ENCODE data around the gene KRT222. TPM values are rescaled to one million over a fixed set of nuclear protein-coding genes. Genes with fewer than 3 reads are reported as not detected.

KRT222 gene
- polyA plus RNA-seq, 4 donors: 1.2 to 5.1 (median 2.9) TPM

DNA sequence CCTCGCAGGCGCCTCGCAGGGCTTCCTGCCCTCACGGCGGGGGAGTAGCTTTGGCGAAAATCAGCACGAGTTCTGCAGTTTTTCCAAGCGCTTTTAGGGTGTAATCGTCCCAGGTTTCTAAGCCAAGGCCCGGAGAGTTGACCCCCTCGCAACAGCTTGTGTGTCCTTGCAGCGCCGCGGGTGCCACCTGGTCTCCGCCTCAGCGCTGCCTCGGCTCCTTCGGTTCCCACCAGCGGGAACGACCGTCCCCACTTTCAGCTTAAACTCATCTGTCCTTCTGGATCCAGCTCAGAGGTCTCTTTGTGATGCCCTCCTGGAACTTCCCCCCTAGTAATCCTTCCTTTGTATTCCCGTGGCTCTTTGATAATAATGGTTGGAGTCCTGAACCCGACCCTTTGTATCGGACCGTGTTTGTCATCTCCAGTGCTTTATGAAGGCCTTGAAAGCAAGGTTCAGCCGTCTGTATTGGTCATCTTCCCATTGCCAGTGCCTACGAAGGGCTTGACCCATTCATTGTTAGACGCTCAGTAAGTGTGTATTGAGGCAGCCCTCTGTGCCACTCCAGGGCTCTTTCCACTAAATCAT lies 16.5 kb downstream of the KRT222 start:
- H3K27ac ChIP-seq (ENCODE audit: low read depth in 1 of 3, low read length in 2 of 3): peak overlapping the region; percentile 91 to 97 (median 96)
- H3K27me3 ChIP-seq (ENCODE audit: control insufficient read depth in 3 of 3, insufficient read depth in 3 of 3, low read length in 3 of 3): no peaks in the 10 kb centered on the region
- FAIRE-seq (no peak), DNase-seq (peak in 1 of 2 donors; percentile 67)
- no peaks in the 10 kb centered on the region for H3K9me3 ChIP-seq (ENCODE audit: control insufficient read depth in 2 of 2, insufficient read depth in 1 of 2, low read depth in 1 of 2, low read length in 1 of 2)
- WGBS, 3 donors: 2 to 4% (median 3%) methylated on average over 28 of the region's 28 CpGs
- H3K4me3 ChIP-seq (ENCODE audit: low read depth in 1 of 3, low read length in 3 of 3): peak overlapping the region; percentile 74 to 91 (median 85)
- H3K4me1 ChIP-seq (ENCODE audit: control insufficient read depth in 3 of 3, insufficient read depth in 2 of 3, low read depth in 1 of 3, low read length in 2 of 3): peaks cover 1 to 18% (median 9%) of the 10 kb centered on the region in 3 donors
- no peaks in the 10 kb centered on the region for H3K36me3 ChIP-seq (ENCODE audit: control insufficient read depth in 3 of 3, insufficient read depth in 2 of 3, low read depth in 1 of 3, low read length in 3 of 3)

DNA sequence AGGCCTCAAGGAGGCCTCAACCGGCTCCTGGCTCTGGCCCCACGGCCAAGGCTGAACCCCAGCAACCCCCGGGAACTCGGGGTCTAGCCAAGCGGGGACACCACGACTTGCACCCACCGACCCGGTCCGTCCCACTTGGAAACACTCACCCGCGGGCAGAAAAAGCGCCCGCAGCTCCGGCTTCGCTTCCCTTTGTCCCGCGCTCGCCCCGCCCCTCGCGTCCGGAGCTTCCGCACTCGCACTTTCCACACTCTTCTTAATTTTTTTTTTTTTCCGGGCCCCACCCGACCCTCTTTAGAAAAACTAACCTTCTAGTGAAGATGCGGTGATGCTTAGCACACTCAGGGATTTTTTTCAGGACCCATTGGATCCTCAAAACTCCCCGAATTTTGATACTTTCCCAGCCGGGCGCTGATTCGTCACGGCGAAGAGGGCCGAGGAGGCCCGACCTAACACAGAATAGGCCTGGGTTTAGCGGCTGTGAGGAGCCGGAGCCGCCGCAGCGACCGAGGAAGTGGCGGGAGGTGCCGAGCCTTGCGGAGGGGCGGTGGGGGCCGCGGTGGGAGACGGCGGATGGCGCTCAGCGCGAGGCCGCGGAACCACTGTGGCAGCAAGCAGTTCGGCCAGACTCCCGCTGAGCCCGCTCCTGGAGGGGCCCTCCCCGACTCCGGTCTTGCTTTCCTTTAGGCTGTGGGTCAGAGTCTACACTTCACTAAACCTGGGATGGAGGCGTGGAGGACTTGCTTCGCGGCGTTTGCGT lies 17.2 kb downstream of the KRT222 start, which contains the start of gene SMARCE1:
Gene SMARCE1, minus strand, starts transcription at position 195 of the 760 bp plus-strand sequence. CDS start 2,016 bp downstream, outside the sequence.
- no peaks in the 10 kb centered on the region for H3K9me3 ChIP-seq (ENCODE audit: control insufficient read depth in 2 of 2, insufficient read depth in 1 of 2, low read depth in 1 of 2, low read length in 1 of 2)
- WGBS, 3 donors: 0 to 1% (median 0%) methylated on average over 58 to 64 of the region's 64 CpGs
- DNase-seq: peak; percentile 88 to 95
- no peaks in the 10 kb centered on the region for H3K27me3 ChIP-seq (ENCODE audit: control insufficient read depth in 3 of 3, insufficient read depth in 3 of 3, low read length in 3 of 3)
- H3K27ac ChIP-seq (ENCODE audit: low read depth in 1 of 3, low read length in 2 of 3): peak within 1 kb of the TSS; percentile 91 to 97 (median 96)
- H3K36me3 ChIP-seq (ENCODE audit: control insufficient read depth in 3 of 3, insufficient read depth in 2 of 3, low read depth in 1 of 3, low read length in 3 of 3): no peaks in the 10 kb centered on the region
- no peak for FAIRE-seq
- peak within 1 kb of the TSS; percentile 74 to 91 (median 85) for H3K4me3 ChIP-seq (ENCODE audit: low read depth in 1 of 3, low read length in 3 of 3)
- peaks cover 1 to 18% (median 9%) of the 10 kb centered on the region in 3 donors for H3K4me1 ChIP-seq (ENCODE audit: control insufficient read depth in 3 of 3, insufficient read depth in 2 of 3, low read depth in 1 of 3, low read length in 2 of 3)

DNA sequence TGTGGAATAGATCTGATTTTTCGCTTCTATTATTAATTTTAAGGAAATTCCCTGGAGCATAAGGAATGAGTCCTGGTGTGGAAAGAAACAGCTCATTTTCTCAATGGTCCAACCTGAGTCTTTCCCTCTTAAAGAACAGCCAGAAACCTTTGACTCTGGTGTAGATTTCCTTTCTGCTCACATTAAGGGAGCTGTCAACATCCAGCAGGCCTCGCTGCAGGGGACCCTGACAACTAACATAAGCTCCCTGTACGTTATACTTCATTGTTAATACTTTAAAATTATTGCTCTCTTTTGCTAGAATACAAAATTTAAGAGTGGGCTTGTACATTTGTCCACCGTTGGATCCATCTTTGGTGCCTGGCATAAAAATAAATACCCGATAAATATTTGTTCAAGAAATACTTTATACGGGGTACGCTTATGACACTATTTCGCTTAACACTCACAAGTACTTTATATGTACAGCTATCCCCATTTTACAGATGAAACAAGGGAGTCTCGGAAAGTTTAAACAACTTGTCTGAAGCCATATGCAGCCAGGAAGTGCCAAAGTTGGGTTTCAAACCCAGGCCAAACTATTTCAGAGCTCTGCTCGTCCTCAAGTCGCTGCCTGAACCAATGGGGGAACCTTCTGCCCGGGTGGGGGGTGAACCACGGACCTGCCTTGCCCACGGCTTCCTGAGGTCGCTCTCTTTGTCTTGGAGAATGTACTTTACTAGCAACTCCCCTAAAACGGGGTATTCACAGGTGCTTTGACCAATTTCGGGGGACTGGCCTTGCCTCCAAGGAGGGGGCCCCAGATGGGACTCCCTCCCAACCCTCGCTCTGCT lies 18.0 kb downstream of the KRT222 start:
- DNase-seq (peak in 1 of 2 donors; percentile 19), FAIRE-seq (no peak)
- Histone ChIP-seq H3K36me3 (ENCODE audit: control insufficient read depth in 3 of 3, insufficient read depth in 2 of 3, low read depth in 1 of 3, low read length in 3 of 3) (peaks cover 2 to 3% (median 3%) of the 10 kb centered on the region in 3 donors), H3K4me1 (ENCODE audit: control insufficient read depth in 3 of 3, insufficient read depth in 2 of 3, low read depth in 1 of 3, low read length in 2 of 3) (peaks cover 1 to 18% (median 9%) of the 10 kb centered on the region in 3 donors), H3K9me3 (ENCODE audit: control insufficient read depth in 2 of 2, insufficient read depth in 1 of 2, low read depth in 1 of 2, low read length in 1 of 2) (no peaks in the 10 kb centered on the region), H3K27me3 (ENCODE audit: control insufficient read depth in 3 of 3, insufficient read depth in 3 of 3, low read length in 3 of 3) (no peaks in the 10 kb centered on the region), H3K4me3 (ENCODE audit: low read depth in 1 of 3, low read length in 3 of 3) (peak overlapping the region; percentile 74 to 91 (median 85)), H3K27ac (ENCODE audit: low read depth in 1 of 3, low read length in 2 of 3) (peak overlapping the region; percentile 91 to 97 (median 96))
- 6 to 8% (median 6%) methylated on average over 18 of the region's 18 CpGs for WGBS, 3 donors

DNA sequence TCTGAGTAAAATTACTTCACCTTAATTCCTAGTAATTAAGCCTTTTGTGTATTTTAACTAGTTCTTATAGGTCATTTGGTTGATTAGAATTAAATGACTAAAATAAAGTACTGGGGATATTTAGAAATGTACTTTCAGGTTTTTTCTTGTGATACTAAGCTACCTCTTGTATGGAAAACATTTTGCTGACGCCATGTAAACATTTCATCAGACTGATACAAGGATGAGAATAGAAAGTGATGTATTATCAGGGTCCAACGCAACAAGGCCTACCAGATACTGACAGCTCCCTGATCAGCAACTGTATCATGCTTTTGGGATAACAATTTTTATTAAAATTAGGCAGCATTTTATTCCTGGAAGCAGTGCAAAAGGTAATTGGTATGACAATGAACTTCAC lies 19.0 kb downstream of the KRT222 start:
- WGBS, 3 donors: 42 to 52% (median 51%) methylated on average over 2 of the region's 2 CpGs

DNA sequence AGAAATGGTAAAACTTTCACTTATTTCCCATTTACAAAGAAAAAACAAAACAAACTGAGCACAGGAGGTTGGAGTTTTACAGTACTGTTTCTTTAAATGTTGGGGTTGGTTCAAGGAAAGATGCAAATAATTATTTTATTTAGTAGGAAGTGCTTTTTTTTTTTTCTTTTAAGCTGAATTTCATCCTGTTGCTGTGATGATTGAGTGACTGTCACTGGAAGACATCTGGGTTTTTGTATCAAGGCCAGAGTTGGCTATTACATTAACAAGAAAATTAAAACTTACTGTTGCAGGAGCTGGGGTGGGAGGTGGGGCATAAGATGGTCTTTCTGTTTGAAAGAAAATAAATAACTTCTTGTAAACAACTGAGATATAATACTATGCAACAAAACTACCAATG lies 19.7 kb downstream of the KRT222 start:
- Histone ChIP-seq H3K27ac (ENCODE audit: low read depth in 1 of 3, low read length in 2 of 3) (no peak overlapping the region), H3K4me3 (ENCODE audit: low read depth in 1 of 3, low read length in 3 of 3) (no peak overlapping the region), H3K9me3 (ENCODE audit: control insufficient read depth in 2 of 2, insufficient read depth in 1 of 2, low read depth in 1 of 2, low read length in 1 of 2) (no peaks in the 10 kb centered on the region), H3K4me1 (ENCODE audit: control insufficient read depth in 3 of 3, insufficient read depth in 2 of 3, low read depth in 1 of 3, low read length in 2 of 3) (peaks cover 1 to 14% (median 9%) of the 10 kb centered on the region in 3 donors), H3K27me3 (ENCODE audit: control insufficient read depth in 3 of 3, insufficient read depth in 3 of 3, low read length in 3 of 3) (no peaks in the 10 kb centered on the region), H3K36me3 (ENCODE audit: control insufficient read depth in 3 of 3, insufficient read depth in 2 of 3, low read depth in 1 of 3, low read length in 3 of 3) (peaks cover 3% of the 10 kb centered on the region in 3 donors)
- no peak for FAIRE-seq
- no peak for DNase-seq

More for the DNA sequence above, 19.0 kb downstream of the KRT222 start:
- H3K27ac ChIP-seq (ENCODE audit: low read depth in 1 of 3, low read length in 2 of 3): no peak overlapping the region
- peaks cover 2 to 3% (median 3%) of the 10 kb centered on the region in 3 donors for H3K36me3 ChIP-seq (ENCODE audit: control insufficient read depth in 3 of 3, insufficient read depth in 2 of 3, low read depth in 1 of 3, low read length in 3 of 3)
- H3K4me3 ChIP-seq (ENCODE audit: low read depth in 1 of 3, low read length in 3 of 3): no peak overlapping the region
- peaks cover 1 to 14% (median 9%) of the 10 kb centered on the region in 3 donors for H3K4me1 ChIP-seq (ENCODE audit: control insufficient read depth in 3 of 3, insufficient read depth in 2 of 3, low read depth in 1 of 3, low read length in 2 of 3)
- no peaks in the 10 kb centered on the region for H3K27me3 ChIP-seq (ENCODE audit: control insufficient read depth in 3 of 3, insufficient read depth in 3 of 3, low read length in 3 of 3)
- FAIRE-seq (no peak), DNase-seq (no peak)
- no peaks in the 10 kb centered on the region for H3K9me3 ChIP-seq (ENCODE audit: control insufficient read depth in 2 of 2, insufficient read depth in 1 of 2, low read depth in 1 of 2, low read length in 1 of 2)

DNA sequence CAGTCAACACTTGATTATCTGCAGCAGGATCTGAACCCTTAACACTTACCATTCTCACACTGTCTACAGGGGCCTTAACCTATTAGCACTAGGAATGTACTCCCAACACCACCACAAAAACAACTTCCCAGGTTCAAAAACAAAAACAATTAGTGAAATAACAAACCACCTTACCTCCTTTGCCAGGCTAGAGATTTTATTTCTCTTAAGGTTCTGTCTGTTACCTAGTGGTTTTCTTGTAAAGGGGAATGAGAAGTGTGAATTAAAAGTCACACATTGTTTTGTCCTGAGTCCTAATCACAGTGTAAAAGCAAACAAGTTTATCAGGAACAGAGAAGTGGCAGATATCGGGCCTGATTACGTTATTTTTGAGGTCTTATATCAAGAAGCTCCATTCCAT lies 27.0 kb downstream of the KRT222 start:
- no peak overlapping the region for H3K27ac ChIP-seq (ENCODE audit: low read depth in 1 of 3, low read length in 2 of 3)
- FAIRE-seq (no peak), DNase-seq (no peak)
- 52 to 65% (median 52%) methylated on average over 2 of the region's 2 CpGs for WGBS, 3 donors
- H3K9me3 ChIP-seq (ENCODE audit: control insufficient read depth in 2 of 2, insufficient read depth in 1 of 2, low read depth in 1 of 2, low read length in 1 of 2): no peaks in the 10 kb centered on the region
- no peaks in the 10 kb centered on the region for H3K27me3 ChIP-seq (ENCODE audit: control insufficient read depth in 3 of 3, insufficient read depth in 3 of 3, low read length in 3 of 3)
- H3K36me3 ChIP-seq (ENCODE audit: control insufficient read depth in 3 of 3, insufficient read depth in 2 of 3, low read depth in 1 of 3, low read length in 3 of 3): peaks cover 9 to 20% (median 12%) of the 10 kb centered on the region in 3 donors
- no peak overlapping the region for H3K4me3 ChIP-seq (ENCODE audit: low read depth in 1 of 3, low read length in 3 of 3)
- no peaks in the 10 kb centered on the region for H3K4me1 ChIP-seq (ENCODE audit: control insufficient read depth in 3 of 3, insufficient read depth in 2 of 3, low read depth in 1 of 3, low read length in 2 of 3)

DNA sequence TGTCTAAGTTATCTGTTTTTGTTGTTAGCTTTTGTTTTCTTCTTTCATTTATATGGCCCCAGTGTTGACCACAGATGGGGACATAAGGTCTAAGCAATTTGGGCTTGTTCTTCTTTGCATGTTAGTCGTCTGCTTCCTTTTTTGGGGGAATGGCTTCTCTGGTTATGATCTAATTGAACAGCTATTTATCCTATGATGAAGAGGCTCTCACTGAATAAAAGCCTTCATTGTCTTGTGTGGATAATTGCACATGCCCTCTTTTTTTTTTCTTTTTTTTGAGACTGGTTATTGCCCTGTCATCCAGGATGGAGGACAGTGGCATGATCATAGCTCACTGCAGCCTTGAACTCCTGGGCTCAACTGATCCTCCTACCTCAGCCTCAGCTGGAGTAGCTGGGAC lies 31.1 kb downstream of the KRT222 start:
- no peak for DNase-seq
- no peaks in the 10 kb centered on the region for H3K27me3 ChIP-seq (ENCODE audit: control insufficient read depth in 3 of 3, insufficient read depth in 3 of 3, low read length in 3 of 3)
- no peak overlapping the region for H3K27ac ChIP-seq (ENCODE audit: low read depth in 1 of 3, low read length in 2 of 3)
- FAIRE-seq: no peak
- WGBS, 3 donors: 63 to 77% (median 67%) methylated on average over 1 of the region's 1 CpG
- H3K36me3 ChIP-seq (ENCODE audit: control insufficient read depth in 3 of 3, insufficient read depth in 2 of 3, low read depth in 1 of 3, low read length in 3 of 3): peaks cover 10 to 25% (median 19%) of the 10 kb centered on the region in 3 donors
- no peaks in the 10 kb centered on the region for H3K4me1 ChIP-seq (ENCODE audit: control insufficient read depth in 3 of 3, insufficient read depth in 2 of 3, low read depth in 1 of 3, low read length in 2 of 3)
- H3K4me3 ChIP-seq (ENCODE audit: low read depth in 1 of 3, low read length in 3 of 3): no peak overlapping the region
- no peaks in the 10 kb centered on the region for H3K9me3 ChIP-seq (ENCODE audit: control insufficient read depth in 2 of 2, insufficient read depth in 1 of 2, low read depth in 1 of 2, low read length in 1 of 2)

DNA sequence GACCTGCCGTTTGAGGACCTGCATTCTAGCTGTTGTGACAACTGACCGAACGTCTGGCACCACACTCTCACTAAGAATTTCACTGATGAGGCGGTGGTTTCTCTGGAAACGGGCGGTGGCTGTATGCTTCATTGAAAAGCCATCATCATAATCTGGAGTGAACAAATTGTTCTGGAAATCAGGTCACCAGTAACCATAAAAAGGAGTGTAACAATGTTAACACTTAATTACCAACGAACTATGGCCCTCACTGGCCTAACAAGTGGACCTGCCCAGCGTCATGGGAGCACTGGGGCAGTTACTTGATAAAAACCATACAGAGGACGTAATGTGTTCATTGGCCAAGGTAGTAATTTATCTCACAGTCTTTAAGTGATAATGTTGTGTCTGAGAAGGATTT lies 32.8 kb downstream of the KRT222 start:
- Histone ChIP-seq H3K27ac (ENCODE audit: low read depth in 1 of 3, low read length in 2 of 3) (peak overlapping the region in 1 of 3 donors; percentile 46), H3K36me3 (ENCODE audit: control insufficient read depth in 3 of 3, insufficient read depth in 2 of 3, low read depth in 1 of 3, low read length in 3 of 3) (peaks cover 10 to 32% (median 22%) of the 10 kb centered on the region in 3 donors), H3K9me3 (ENCODE audit: control insufficient read depth in 2 of 2, insufficient read depth in 1 of 2, low read depth in 1 of 2, low read length in 1 of 2) (no peaks in the 10 kb centered on the region), H3K4me3 (ENCODE audit: low read depth in 1 of 3, low read length in 3 of 3) (no peak overlapping the region), H3K4me1 (ENCODE audit: control insufficient read depth in 3 of 3, insufficient read depth in 2 of 3, low read depth in 1 of 3, low read length in 2 of 3) (no peaks in the 10 kb centered on the region), H3K27me3 (ENCODE audit: control insufficient read depth in 3 of 3, insufficient read depth in 3 of 3, low read length in 3 of 3) (no peaks in the 10 kb centered on the region)
- DNase-seq (peak; percentile 65 to 95), FAIRE-seq (no peak)
- 25 to 70% (median 40%) methylated on average over 9 of the region's 9 CpGs for WGBS, 3 donors
